GM18526 (cell line): ENCODE results near the gene ASB16.

Experiments
- POLR2A ChIP-seq: IDR thresholded peaks from 3 replicates; pipeline ENCODE4 v1.6.1; 2011; ENCODE audit not compliant: insufficient read length; ENCODE audit errors: extremely low read depth

ASB16 gene

GRCh38 chr17:44197980-44198720 lies 27.6 kb downstream of the ASB16 start:
- TF ChIP-seq POLR2A = peak; percentile 45

DNA sequence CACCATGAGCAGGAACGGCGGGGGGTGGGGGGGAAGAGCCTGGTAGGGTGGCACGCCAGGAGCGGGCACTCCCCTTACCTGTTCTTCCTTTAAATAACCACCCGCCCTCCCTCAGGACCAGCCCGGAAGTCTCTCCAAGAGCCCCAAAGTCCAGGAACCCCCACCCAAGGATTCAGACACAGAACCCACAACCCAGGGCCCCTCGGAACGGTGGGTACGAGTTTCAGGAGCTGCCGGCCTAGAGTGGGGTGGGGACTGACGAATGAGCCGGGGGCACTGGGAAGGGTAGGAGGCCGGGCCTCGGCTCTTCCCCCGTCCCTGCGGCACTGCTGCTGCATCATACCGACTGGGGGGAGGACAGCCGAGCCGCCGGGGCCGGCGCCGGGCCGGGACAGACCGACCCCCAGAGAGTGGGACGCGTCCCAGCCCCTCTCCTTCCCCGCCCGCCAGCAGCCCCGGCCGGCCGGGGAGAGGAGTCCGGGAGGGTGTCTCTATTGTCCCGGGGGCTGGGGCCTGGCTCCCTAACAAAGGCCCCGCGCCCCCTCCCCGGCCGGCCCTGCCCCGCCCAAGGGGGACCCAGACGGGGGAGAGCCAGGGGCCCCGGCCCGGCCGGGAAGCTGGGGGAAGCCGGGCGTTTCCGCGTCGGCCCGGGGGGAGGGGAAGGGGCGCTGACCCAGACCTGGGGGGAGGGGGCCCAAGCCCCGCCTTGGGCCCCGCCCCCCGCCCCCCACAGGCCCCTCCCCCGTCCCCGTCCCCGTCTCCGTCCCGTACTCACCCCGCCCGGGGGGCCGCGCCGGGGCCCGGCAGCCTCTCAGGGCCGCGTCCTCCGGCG lies 28.4 kb downstream of the ASB16 start:
- peak; percentile 46 for TF ChIP-seq POLR2A

GRCh38 chr17:44199553-44200477 lies 29.3 kb downstream of the ASB16 start, which contains the start of gene ATXN7L3:
Gene ATXN7L3, minus strand, starts transcription at chr17:44199884. Its CDS starts 1,814 bp downstream, at chr17:44198070.
- peak; percentile 41 for TF ChIP-seq POLR2A

DNA sequence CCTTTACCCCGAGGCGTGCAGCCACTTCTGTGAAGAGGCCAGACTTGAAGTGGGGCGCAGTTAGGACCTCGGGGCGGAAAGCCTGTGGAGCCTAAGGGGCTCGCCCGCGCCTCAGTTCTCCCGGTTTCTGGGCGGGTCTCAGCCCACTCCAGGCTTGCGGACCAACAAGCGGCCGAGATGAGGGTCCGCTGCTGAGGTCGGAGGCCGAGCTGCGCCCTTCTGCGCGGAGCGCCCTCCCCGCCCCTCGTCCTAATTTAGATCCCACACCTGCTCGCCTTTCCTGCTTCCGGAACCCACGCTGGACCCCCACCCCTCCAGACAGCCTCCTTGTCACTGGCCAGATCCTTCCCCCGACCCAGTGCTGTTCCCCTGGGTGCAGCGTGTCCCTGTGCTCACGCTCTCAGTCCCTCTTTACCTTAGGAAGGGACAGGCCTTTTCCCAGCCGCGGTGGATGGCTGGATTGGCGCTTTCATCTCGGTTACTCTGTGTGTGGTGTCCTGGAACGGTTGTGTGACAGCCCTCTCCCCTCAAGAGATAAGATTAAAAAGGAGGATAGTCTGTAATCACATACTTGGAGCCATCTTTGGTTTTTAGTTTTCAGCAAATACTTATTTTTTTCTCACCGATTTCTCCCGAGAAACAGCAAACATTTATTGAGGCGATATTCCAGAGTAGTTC lies 30.1 kb downstream of the ASB16 start:
- TF ChIP-seq POLR2A = peak; percentile 50

DNA sequence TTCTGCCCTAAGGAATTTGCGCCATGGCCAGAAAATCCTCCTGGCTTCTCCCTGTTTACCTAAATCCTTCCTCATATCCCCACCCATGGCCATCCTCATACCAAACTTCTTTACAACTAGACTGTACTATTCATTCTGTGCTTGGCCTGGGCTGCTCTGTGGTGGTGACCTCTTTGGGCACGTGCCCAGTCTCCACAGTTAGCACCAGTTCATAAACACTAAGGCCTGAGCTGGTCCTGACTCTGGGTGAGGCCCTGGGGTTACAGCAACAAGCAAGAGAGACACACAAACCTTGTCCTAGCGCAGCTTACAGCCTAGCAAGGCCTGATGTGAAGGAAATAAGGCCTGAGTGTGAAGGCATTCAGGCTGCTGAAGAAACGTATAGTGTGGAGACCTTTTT lies 32.3 kb downstream of the ASB16 start:
- no peak for TF ChIP-seq POLR2A

GRCh38 chr17:44203731-44204440 lies 33.4 kb downstream of the ASB16 start:
- no peak for TF ChIP-seq POLR2A

GRCh38 chr17:44204441-44204882 lies 34.0 kb downstream of the ASB16 start:
- TF ChIP-seq POLR2A = no peak

DNA sequence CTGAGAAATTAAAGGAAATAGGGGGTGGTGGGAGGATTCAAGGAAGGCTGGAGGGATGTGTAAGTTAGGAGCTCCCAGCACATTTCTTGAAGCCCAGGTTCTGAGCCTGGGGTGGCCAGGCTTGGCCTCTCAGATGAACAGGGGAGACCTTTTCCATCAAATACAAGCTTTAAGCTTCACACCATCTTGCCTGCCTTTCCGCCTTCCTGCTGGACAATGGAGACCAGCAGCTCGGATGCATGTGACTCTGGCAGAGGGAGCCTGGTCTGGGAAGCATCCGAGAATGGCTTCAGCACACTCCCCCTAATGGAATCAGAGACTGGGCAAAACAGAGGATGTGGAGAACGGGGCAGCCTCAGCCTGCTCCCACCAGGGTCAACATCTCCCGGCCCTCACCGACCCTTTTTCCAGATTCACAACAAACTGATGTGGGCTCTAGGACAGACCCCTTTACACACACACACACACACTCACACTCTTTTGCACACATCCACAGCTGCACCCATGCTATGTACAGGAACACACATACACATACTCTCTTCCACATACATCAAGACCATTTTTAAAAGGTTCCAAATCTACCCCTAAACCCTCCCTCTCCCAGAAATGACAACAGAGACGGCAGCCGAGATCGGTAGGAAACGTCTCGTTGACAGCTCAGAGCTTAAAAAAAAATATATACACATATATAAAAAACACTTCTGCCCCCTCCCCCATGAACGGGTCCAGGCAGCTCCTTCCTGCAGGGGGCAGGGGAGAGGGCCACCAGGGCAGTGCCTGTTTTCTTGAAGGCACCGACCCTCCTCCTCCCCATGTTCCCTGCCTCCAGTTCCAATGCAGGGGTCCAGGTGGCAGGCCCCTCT lies 35.7 kb downstream of the ASB16 start:
- no peak for TF ChIP-seq POLR2A

DNA sequence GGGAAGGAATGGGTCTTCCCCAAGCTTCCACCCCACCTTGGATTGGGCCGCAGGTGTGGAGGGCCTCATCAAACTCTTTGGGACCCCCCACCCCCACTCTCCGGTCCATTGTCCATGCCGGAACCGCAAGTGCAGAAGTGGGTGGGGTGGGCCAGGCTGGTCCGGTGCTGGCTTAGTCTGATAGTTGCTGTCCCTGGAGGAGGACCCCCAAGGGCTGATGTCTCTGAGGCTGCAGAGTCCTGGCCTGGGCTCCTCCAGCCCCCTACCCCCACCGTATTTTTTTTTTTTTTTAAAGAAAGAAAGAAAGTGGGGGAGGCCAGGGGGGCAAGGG lies 36.3 kb downstream of the ASB16 start:
- no peak for TF ChIP-seq POLR2A

DNA sequence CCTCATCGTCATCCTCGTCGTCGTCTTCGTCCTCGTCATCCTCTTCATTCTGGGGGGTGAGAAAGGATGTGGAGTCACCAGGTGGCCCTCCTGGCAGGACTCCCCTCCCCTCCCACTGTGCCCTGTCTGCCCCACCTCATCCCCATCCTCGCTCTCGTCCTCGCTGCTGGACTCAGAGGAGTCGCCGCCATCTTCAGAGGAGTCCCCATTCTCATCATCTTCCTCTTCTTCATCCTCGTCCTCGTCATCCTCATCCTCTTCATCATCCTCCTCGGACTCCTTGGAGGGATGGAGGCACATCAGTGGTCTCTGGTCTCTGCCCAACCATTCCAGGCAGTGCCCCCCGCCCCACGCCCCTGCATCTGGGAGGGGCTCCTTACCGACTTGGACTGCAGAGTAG lies 36.8 kb downstream of the ASB16 start:
- no peak for TF ChIP-seq POLR2A

- no peak for TF ChIP-seq POLR2A
Measured at GRCh38 chr17:44207743-44208142, 37.2 kb downstream of the ASB16 start.

- no peak for TF ChIP-seq POLR2A
Measured at GRCh38 chr17:44209786-44210341, 39.4 kb downstream of the ASB16 start.
